Osteocyte (in vitro differentiated cells): ENCODE results near the gene FAM171A1. TPM values are rescaled to one million over a fixed set of nuclear protein-coding genes. Genes with fewer than 3 reads are reported as not detected.

Source experiments
- DNase-seq: peaks from one replicate; pipeline ENCODE4 v3.0.0; 2021; ENCODE audit warnings: mixed read lengths; ENCODE audit not compliant: unreplicated experiment; ENCODE audit errors: extremely low spot score
- H3K27ac Mint-ChIP-seq: one replicate; pipeline ENCODE4 v1.8.0; 2021; ENCODE audit warnings: mild to moderate bottlenecking, mixed read lengths; ENCODE audit not compliant: unreplicated experiment
- H3K27me3 Mint-ChIP-seq: one replicate; pipeline ENCODE4 v1.8.0; 2021; ENCODE audit warnings: mixed read lengths; ENCODE audit not compliant: unreplicated experiment
- H3K36me3 Mint-ChIP-seq: one replicate; pipeline ENCODE4 v1.8.0; 2021; ENCODE audit warnings: mixed read lengths; ENCODE audit not compliant: unreplicated experiment
- H3K4me1 Mint-ChIP-seq: one replicate; pipeline ENCODE4 v1.8.0; 2021; ENCODE audit warnings: mixed read lengths; ENCODE audit not compliant: unreplicated experiment
- H3K4me3 Mint-ChIP-seq: one replicate; pipeline ENCODE4 v1.8.0; 2021; ENCODE audit warnings: mild to moderate bottlenecking, moderate library complexity, mixed read lengths; ENCODE audit not compliant: unreplicated experiment
- H3K9me3 Mint-ChIP-seq: one replicate; pipeline ENCODE4 v1.8.0; 2021; ENCODE audit warnings: mixed read lengths; ENCODE audit not compliant: unreplicated experiment
- total RNA-seq: library from RNA; stranded (reverse); gene quantifications from 2 replicates; pipeline ENCODE4 v1.2.1, GENCODE V29; 2021
- TF ChIP-seq, protein P1 (sequence below): fragments of 200-600 bp; sonication (generic); IDR thresholded peaks from 2 replicates; pipeline ENCODE4 v1.5.0; 2021; ENCODE audit warnings: antibody characterized with exemption, mild to moderate bottlenecking, moderate library complexity

FAM171A1 gene
- total RNA-seq, 1 donor from 2014 or later = 30.4 TPM

DNA sequence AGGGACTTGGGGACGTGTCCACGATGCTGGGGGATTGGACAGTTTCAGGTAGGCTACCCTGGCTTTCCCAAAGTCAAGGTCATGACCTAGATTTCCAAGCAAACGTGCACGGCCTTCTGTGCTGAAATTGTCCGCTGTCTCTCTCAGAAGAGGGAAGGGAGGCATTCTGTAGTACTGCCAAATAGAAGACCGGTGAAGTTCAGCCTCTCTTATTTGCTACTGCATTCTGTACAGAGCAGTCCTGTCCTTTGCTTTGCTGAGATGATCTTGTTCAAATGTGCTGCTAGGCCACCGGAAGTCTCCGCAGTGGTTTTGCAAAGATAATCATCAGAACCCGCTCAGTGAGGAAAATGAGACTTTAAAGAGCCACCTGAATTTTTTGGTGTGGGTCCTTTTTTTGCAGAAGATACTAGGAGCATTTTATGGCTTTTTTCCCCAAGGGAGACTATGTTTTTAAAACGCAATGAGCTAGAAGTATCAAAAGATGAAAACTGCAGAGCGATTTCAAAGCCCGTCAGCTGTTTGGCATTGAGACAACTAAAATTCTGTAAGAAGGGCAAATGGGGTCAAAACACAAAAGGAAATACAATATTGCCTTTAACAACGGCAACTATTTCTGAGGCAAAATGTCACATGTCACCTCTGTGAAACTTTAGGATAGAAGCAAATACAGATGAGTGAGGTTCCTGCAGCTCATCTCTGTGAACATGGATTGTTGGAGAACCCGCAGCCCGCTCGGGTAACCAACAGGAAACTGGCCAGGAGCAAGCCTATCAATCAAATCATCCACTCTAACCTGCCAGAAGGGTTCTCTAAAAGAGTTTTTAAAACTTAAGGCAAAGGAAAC lies 201.3 kb downstream of the FAM171A1 start:
- Mint-ChIP-seq H3K36me3 (no peaks in the 10 kb centered on the region), H3K9me3 (no peaks in the 10 kb centered on the region), H3K4me3 (no peak overlapping the region), H3K27me3 (no peaks in the 10 kb centered on the region), H3K27ac (no peak overlapping the region), H3K4me1 (peaks cover 24% of the 10 kb centered on the region)
- no peak for DNase-seq
- TF ChIP-seq, protein P1, sequence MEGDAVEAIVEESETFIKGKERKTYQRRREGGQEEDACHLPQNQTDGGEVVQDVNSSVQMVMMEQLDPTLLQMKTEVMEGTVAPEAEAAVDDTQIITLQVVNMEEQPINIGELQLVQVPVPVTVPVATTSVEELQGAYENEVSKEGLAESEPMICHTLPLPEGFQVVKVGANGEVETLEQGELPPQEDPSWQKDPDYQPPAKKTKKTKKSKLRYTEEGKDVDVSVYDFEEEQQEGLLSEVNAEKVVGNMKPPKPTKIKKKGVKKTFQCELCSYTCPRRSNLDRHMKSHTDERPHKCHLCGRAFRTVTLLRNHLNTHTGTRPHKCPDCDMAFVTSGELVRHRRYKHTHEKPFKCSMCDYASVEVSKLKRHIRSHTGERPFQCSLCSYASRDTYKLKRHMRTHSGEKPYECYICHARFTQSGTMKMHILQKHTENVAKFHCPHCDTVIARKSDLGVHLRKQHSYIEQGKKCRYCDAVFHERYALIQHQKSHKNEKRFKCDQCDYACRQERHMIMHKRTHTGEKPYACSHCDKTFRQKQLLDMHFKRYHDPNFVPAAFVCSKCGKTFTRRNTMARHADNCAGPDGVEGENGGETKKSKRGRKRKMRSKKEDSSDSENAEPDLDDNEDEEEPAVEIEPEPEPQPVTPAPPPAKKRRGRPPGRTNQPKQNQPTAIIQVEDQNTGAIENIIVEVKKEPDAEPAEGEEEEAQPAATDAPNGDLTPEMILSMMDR = no peak

DNA sequence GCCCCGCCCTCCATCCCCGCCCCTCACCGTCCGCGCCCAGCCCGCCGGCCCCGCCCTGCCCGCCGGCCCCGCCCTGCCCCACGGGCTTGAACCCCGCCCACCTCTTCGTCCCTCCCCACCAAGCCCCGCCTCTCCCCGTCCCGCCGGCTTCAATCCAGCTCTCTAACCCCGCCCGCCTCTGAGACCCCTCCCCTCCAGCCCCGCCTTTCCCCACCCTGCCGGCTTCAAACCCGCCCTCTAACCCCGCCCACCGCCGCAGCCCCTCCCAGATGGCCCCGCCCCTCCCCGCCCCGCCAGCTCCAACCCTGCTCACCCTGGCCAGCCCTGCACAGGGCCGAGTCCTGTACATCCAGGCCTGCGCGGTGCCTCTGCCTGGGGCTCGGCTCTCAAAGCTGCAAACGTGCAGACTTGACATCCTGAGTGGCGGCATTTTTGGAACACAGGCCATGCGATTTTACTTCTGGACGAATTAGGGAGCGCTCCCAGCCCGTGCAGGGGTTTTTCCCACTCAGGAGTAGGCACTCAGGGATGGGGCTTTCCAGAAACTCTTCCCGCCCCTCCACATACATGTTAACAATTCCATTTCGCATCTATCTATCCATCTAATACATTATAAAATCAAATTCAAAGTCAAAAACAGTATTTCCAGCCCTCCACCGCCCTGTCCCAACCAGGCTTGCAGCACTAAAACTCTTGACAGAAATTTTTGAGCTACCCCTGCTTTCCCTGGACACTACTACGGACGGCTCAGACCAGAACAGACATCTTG lies 202.1 kb downstream of the FAM171A1 start:
- no peak overlapping the region for H3K27ac Mint-ChIP-seq
- H3K4me3 Mint-ChIP-seq = no peak overlapping the region
- H3K27me3 Mint-ChIP-seq = no peaks in the 10 kb centered on the region
- H3K4me1 Mint-ChIP-seq = peaks cover 27% of the 10 kb centered on the region
- no peaks in the 10 kb centered on the region for H3K9me3 Mint-ChIP-seq
- H3K36me3 Mint-ChIP-seq = no peaks in the 10 kb centered on the region
- DNase-seq = peak; percentile 99
- TF ChIP-seq, protein P1 = no peak

DNA sequence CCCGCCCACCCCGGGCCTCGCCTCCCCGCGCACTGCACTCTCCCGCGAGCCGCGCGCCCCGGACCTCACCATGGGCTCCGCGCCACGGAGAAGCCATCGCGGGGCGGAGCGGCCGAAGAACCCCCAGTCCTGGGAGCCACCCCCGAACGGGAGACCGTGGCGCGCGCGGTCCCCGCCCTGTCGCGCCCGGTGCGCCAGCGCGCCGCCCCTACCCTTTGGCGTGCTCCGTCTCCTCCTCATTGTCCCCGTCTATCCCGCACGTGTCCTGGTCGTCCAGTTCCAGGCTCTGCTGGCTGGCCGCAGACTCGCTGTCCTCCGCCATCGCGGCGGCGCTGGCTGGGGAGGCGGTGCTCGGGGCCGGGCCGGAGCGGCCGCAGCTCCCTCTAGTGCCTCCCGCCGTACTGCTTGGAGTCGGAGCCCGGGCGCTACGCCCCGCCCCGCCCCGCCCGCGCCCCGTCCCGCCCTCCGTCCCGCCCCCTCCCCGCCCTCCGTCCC lies 202.8 kb downstream of the FAM171A1 start, which contains the start of gene NMT2:
NMT2 (minus strand) TSS at position 403 of the 495 bp plus-strand sequence; CDS start at position 322, 81 bp downstream.
- Mint-ChIP-seq H3K27ac (peak within 1 kb of the TSS; percentile 90), H3K36me3 (no peaks in the 10 kb centered on the region), H3K4me3 (peak within 1 kb of the TSS; percentile 93), H3K27me3 (no peaks in the 10 kb centered on the region), H3K4me1 (peaks cover 32% of the 10 kb centered on the region), H3K9me3 (no peaks in the 10 kb centered on the region)
- TF ChIP-seq, protein P1 = peak; percentile 61
- DNase-seq = no peak

DNA sequence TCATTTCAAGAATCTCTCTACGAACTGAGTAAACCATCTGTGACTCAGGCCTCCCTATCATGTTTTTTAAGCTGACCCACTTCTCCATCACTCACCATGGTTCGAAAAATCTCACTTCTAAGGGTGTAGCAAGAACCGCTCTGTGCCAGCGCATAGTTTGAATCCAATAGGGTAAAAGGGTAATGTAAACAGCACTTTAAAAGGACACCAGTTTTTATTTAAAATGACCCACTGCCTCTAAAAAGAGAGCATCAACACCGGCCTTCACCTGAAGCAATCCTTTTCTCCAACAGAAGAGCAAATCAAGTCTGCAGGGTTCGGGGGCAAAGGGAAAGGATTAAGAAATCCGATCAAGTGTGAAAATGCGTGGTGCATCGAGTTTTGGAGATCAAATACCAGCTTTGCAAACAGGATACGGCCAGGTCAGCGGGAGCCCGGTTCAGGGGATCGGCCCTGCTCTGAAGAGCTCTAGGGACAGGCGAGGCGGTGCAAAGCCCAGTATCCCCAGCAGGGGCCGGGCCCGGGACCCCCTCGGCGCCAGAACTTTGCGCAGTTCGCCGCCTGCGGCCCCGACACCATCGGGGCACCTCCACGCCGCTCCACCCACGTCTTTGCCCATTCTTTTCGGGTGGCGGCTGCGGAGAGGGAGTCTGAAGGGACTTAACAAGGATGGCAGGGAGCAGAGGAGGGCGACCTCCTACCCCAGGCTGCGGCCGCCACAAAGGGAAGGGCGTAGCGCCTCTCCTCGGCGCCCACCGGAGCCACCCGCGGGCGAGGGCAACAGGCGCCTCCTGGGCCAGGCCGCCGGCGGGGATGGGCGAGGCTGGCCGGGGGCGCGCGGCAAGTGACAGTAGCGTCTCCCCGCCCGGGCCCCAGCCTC lies 203.4 kb downstream of the FAM171A1 start:
- Mint-ChIP-seq H3K4me1 (peaks cover 37% of the 10 kb centered on the region), H3K36me3 (no peaks in the 10 kb centered on the region), H3K27ac (peak overlapping the region; percentile 74), H3K4me3 (peak overlapping the region; percentile 86), H3K27me3 (no peaks in the 10 kb centered on the region), H3K9me3 (no peaks in the 10 kb centered on the region)
- DNase-seq = peak; percentile 87
- TF ChIP-seq, protein P1 = peak; percentile 56
